Posterior vena cava (tissue), 2 donors: ENCODE results near the gene NKPD1. TPM values are rescaled to one million over a fixed set of nuclear protein-coding genes. Genes with fewer than 3 reads are reported as not detected.

ENCODE experiments used
- DNase-seq: peaks from one replicate; pipeline ENCODE4 v3.0.0-alpha.2; 2020; ENCODE audit warnings: low spot score
- intact Hi-C, 2 donors: fragments of 100-400 bp; cut with DNase I; formaldehyde crosslinking; loops; one replicate each; pipeline versions ENCODE4 v1.14.1 to v1.14.2; 2022 to 2023
- total RNA-seq, 2 donors: library from RNA; stranded (reverse); fragmentation: NEBNext Ultra II Directional; extraction: Animal tissue kit (Norgen Biotek cat#: 25700); gene quantifications; one replicate each; pipeline ENCODE4 v1.2.1, GENCODE V29; 2021
- donor health status: DM: yes; HTN: yes; CAD: no.
- donor health status: DM: yes; HTN: yes; CAD: no.

The NKPD1 gene
- total RNA-seq, 2 donors from 2014 or later, result not detected

DNA sequence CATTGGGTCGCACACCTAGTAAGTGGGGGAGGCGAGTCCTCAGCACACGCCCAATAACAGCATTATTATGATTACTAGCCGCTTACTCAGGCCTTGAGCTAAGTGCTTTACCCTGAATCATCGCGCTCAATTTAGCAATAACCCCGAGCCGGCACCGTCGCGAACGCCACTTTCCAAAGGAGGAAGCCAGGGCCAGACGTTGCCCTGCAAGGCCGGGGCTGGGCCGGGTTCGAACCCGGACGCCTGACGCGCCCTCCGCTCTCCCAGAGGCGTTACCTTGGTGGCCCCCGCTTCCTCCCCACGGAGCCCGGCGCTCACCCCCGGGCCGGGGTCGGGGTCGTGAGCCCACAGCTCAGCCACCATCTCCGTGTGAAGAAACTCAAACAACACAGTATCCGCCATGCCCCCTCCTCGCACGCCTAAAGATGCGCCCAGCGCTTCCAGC, 17.1 kb upstream of the NKPD1 start, which contains the start of gene TRAPPC6A:
Gene TRAPPC6A, minus strand, starts transcription at position 421 of the 445 bp plus-strand sequence. Its CDS starts 19 bp downstream, at position 402.
- intact Hi-C loops, result no loop called here
- no peak for DNase-seq

DNA sequence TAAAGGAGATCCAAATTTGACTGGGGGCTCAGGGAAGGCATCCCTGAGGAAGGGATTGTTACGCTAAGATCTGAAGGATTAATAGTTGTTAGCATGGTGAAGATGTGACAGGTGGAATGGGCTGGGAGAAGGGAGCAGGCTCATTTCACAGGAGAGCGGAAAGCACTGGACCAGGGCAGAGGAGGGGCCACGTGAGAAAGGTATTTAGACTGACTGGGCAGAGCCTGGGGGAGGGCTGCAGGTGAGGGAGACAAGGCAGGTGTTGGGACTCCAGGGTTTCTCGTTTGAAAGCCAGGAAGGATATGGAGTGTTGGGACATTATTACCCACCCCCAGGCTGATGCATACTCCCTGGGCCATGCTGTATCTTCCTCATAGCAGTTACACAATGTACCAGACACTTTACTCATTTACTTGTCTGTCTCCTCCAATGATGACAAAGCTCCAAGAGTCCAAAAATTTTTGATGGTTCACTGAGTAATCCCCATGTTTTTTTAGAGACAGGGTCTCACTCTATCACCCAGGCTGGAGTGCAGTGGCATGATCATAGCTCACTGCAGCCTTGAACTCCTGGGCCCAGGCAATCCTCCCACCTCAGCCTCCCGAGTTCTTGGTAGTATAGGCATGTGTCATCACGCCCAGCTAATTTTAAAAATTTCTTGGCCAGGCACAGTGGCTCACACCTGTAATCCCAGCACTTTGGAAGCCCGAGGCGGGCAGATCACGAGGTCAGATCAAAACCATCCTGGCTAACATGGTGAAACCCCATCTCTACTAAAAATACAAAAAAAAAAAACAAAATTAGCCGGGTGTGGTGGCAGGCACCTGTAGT, 14.9 kb upstream of the NKPD1 start:
- no peak for DNase-seq
- intact Hi-C loops, result no loop called here

DNA sequence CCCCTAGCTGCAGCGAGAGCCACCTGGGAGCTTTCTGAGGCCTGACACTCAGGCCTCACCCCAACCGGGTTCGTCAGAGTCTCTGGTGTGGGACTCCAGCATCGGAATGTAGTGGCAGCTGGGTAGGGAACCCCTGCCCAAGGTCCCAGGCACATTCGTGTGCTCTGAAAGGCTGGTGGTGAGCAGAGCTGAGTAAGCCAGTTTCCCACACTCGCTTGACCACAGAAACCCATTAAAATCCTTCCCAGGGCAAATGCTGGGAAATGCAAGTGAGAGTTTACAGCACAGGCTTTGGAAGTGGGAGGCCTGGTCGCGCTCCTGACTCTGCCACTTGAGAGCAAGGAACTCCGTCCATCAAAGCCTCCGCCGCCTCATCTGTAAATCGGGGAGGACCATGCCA, 13.0 kb upstream of the NKPD1 start:
- no peak for DNase-seq
- intact Hi-C loops, result no loop called here

DNA sequence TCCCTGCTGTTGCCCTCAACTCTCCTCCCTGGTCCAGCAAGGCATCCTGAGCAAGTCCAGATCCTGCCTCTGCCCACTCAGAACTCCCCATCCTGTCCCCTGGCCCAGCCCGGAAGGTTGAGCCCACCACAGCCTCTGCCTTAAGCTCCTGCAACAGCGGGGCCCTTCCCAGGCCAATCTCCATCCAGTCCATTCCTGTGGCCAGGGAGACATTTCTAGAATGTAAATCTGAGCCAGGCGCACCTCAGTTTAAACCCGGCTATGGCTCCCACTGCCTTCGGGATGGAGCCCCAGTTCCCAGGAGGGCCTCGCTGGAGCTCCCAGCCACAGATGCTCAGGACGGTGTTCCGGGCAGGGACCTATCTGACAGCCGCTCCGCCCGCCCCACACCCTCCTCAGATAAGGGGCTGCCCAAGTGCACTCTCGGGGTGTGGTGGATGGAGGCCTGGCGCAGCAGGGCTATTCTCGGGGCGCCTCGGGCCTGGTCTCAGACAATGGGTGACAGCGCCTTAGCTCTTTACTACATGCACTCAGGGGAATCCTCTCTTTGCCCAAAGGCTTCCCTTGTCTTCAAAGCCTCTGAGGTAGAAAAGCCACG, 11.9 kb upstream of the NKPD1 start:
- DNase-seq, result peak; percentile 57
- intact Hi-C loops, result no loop called here

DNA sequence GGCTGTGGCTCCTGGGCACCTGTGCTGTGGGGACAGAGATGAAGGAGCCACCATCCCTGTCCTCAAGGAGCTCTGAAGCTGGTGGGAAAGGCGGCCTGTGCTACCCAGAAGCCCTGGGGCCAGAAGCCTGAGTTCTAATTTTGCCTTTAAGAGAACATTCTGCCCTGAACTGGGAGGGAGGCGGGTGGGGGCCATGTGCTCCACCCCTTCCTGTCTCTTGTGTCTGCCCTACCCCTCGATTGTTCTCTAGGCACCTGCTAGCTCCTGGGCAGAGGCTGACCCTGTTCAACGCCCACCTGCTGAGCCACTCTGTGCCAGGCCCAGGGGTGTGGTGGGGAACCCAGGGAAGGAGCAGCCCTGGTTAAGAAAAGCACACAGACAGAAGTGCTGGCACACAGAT, 11.4 kb upstream of the NKPD1 start:
- no peak for DNase-seq
- intact Hi-C loops, result no loop called here

DNA sequence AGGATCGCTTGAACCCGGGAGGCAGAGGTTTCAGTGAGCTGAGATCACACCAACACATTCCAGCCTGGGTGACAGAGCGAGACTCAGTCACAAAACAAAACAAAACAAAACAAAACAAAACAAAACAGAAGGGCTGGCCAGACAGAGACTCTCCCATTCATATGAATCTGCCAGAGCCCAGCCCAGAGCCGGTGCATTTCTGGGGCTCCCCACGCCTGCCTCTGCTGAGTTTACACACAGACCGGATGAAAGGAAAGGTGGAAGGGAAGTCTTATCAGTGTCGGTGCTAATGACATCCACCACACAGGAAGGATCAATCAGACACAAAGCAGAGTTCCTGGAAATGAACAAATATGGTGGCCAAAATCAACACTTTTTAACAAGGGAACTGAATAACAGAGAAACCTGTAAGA, 10.4 kb upstream of the NKPD1 start:
- intact Hi-C loops, result no loop called here
- DNase-seq, result peak; percentile 79

DNA sequence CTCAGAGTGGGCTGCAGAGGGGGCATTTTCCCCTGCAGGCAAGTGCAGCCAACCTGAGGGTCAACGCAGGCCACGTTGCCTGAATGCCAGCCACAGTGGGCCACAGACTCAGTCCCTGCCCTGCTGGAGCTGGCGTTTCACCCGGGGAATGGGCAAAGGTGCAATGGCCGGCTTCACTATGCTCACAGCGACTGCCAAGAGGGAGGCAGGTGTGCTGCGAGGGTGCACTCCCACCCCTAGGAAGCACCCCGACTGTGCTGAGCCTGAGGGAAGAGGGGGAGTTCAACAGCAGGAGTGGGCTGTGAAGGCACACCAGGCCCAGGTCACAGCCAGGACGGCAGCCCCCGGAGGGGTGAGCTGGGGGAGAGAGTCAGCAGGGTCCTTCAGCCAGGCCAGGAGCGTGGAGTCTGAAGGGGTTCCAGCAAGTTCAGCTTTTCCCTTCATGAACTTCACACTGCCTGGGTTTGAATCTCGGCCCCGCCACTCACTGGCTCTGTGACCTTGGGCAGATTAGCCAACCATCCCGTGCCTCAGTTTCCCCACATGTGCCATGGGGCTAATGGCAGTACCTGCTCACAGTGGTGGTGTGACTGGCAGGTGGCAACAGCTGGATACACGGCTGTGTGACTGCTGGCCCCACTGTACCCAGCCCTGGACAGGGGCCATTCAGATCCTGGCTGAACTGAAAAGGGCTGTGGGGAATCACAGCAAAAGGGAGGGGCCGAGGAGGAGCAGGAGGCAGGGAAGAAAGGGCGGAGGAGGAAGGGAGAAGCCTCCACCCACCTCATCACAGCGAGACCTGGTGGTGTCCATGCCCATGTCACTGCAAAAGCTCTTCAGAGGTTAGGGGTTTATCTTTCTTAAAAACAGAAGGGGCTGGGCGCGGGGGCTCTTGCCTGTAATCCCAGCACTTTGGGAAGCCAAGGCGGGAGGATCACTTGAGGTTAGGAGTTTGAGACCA, 9.6 kb upstream of the NKPD1 start:
- no peak for DNase-seq
- intact Hi-C loops, result no loop called here

DNA sequence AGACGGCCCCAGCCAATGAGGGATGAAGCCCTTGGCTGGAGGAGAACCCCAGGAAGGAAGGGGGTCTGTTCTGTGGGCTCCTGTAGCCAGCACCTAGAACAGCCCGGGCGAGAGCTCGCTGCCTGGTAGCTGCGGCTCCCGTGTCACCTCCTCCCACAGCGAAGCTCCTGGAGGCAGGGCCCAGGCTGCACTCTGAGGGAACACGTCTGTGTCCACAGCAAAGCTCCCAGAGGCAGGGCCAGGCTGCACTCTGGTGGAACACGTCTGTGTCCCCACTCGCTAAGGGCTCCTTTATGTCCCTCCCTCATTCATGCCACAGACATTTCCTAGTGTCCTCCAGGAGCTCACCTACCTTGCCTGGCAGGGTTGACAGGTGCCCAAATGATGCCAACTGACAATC, 8.8 kb upstream of the NKPD1 start:
- DNase-seq, result no peak
- intact Hi-C loops, result loop anchor here in 1 of 2 donors (10.0 kb wide), 1 partner anchor 165 kb away; no protein-coding TSS in a partner anchor

DNA sequence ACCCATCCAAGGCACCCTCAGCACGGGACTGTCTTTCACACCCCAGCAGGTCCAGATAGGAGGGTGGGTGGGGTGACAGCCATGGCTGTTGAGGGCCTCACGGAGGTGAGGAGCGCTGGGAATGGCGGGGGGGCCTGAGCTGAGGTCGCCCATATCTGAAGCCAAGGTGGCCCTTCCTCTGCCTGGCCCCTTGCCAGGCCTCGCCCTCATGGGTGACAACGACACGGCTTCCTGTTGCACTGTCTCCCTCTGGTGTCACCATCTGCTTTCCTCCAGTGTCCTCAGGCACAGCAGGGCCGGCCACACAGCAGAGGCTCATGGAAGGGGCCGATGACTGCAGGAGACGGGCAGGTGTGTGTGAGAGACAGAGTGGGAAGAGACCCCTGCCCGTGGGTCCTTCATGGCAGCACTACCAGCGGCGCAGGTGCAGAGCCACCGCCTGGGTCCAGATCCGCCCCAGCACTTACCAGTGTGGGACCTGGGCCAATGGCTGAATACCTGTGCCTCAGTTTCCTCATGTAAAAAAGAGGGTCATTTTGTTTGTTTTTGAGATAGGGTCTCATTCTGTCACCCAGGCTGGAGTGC, 8.1 kb upstream of the NKPD1 start:
- DNase-seq, result no peak
- intact Hi-C loops, result loop anchor here in 1 of 2 donors (10.0 kb wide), 1 partner anchor 166 kb away; no protein-coding TSS in a partner anchor

DNA sequence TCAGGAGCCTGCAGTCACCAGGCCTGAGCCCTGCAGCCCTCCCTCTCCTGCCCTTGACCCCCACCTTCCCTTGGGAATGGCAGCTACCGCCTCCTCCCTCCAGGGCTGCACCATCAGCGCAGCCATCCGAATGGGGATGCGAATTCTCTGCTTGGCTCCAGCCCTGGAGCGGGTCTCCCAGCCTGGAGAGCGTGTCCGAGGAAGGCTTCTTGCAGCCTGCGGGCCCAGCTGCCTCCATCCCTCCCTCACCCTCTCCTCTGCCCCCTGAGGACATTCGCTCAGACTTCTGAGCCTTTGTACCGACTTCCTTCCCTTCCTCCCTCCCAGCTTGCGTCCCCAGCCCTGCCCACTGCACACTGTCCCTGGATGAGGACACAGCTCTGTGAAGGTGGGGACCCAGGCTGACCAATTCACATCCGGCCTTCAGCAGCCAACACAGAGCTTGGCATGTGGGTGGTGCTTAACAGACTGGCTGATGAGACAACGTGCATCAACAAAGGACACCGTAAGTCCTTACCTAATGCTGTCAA, 6.0 kb upstream of the NKPD1 start:
- intact Hi-C loops, result loop anchor here in 1 of 2 donors (10.0 kb wide), 1 partner anchor 168 kb away; no protein-coding TSS in a partner anchor
- peak; percentile 77 for DNase-seq

DNA sequence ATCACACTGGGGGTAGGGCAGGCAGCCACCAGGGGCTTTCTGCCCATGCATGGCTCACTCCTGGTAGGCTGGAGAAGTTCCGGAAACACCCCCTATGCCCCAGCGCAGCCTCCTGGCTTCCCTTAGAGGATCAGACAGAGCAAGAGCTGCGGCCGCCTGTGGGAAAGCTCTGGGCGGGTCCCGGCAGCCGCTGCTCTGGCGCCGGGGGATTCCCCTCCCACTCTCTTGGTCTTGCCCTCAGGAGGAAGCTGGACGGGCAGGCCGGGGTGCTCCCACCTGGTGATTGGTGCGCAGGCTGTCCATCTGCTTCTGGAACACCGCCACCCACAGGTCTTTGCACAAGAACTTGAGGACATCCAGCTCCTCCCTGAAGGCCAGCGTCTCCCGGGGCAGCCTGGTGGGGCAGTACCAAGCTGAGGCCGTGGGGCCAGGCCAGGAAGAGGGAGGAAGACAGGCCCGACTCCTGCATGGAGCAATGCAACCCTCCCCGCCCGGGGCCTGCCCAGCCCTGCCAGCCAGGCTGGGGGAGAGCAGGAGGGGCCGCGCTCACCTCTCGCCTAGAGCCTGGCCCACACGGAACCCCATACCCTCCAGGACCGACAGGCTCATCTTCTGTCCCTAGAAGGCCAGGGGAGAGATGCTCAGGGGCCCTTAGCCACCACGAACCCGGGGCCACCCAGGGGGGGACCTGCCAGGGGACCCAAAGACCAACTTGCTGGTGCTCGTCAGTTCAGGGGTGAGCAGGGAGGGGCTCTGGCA, 4.0 kb upstream of the NKPD1 start:
- intact Hi-C loops, result loop anchor here in 1 of 2 donors (10.0 kb wide), 1 partner anchor 170 kb away; no protein-coding TSS in a partner anchor
- peak; percentile 85 for DNase-seq

DNA sequence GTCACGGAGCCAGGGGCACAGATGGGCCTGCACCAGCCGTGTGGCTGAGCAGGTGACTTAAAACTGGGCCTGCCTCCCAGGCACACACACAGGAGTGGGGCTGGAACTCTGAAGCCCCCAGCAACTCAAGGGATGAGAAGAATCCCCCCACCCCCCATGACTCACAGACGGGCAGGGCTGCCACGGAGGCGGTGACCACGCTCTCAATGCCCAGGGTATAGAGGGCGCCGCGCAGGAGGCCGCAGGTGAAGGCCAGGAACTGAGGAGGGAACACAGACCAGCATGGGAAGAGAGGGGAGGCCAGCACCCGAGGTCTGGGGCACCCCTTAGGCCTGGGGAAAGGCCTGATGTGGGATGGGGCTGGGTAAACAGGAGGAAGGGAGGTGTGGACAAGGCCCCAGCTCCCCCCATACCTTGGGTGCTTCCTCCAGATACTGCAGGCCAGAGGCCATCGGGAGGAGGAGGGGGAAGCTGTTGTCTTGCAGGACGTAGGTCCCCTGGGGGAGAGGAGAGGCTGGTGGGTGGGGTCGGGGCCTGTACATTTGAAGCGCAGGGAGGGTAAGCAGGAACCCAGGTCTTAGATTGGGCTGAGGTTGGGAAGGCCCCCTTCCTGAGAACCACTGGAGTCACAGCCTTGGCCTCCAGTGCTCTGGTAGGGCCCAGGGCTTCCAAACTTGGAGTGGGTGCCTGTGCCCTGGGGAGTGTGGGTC, 3.1 kb upstream of the NKPD1 start:
- intact Hi-C loops, result loop anchor here in 1 of 2 donors (10.0 kb wide), 1 partner anchor 171 kb away; no protein-coding TSS in a partner anchor
- DNase-seq, result no peak

DNA sequence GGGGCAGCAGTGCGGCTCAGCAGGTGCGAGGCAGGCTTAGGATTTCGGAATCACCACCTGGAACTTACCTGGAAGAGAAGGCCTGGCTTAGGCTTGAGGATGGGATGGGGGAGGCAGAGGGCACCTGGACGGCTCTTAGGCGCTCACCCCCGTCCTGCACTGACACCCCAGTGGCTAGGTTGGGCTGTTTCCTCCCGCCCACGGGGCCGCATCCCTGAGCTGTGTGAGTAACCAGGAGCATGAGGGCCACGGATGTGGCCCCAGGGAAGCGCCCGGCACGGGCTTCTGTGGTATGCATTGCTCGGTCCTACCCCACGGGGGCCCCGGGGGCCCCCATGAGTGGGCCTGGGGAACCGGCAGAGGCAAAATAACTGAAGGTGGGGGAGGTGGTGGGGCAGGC, 2.4 kb upstream of the NKPD1 start:
- intact Hi-C loops, result loop anchor here in 1 of 2 donors (10.0 kb wide), 1 partner anchor 172 kb away; no protein-coding TSS in a partner anchor
- DNase-seq, result no peak

DNA sequence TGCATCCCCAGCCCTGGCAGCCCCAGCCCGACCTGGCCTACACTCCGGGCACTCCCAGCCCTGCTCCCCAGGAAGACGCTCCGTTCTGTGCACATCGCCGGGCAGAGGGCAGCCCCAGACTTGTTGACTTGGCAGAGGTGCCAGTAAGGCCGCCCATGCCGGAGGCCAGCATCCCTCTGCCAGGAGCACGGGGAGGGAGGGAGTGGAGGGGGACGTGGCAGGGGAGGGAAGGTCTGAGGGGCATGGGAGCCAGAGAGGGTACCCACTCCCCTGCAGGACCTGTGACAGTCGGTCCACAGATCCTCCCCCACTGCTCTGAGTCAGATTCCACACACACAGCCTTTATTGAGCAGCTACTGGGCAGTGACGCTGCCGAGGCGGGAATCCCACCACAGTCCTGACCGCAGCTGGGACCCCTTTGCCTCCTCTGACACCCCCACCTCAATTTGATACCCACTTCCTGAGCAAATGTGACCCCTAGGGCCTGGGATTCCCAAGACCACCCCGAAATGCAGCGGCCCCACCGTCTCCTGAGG, 1.9 kb upstream of the NKPD1 start:
- intact Hi-C loops, result loop anchor here in 1 of 2 donors (10.0 kb wide), 1 partner anchor 172 kb away; no protein-coding TSS in a partner anchor

DNA sequence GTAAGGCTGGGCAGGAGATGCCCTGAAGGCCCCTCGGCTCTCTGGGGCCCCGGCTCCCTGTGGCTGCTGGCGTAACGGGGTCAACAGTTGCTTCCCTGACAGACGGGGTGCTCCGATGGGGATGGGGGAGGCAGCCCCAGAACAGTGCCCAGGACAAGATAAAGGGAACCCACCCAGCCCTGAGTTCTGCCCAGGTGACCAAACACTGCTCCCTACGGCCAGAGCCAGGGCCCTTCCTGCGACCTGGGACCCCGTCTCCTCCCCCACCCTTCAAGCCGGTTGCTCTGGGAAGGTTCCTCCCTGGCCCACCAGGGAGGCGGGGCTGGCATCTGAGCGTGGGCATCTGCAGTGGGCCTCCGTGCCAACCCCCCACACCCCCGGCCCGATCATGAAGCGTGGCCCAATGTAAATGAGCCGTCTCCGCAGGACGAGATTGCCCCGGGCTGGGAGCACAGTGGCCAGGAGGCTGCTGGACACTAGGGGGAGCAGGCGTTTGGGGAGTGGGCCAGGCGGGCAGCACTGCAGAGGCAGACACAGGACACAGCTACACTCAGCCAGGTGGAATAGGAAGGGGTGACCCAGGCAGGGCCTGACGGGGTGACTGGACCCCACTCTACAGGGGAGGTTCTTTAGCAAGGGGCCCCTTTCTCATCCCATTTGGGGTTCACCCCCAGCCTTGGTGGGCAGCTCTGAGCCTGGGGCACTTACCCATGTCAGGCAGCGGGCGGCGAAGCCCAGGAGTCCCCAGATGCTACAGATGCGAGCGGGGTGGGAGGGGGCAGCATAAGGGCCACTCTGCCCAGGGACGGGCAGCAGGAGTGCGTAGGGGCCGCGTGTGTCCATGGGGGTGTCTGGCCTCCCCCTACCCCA, 1.2 kb upstream of the NKPD1 start:
- no peak for DNase-seq
- intact Hi-C loops, result loop anchor here in 1 of 2 donors (10.0 kb wide), 1 partner anchor 173 kb away; no protein-coding TSS in a partner anchor

More for the DNA sequence above, 1.9 kb upstream of the NKPD1 start:
- DNase-seq, result no peak

DNA sequence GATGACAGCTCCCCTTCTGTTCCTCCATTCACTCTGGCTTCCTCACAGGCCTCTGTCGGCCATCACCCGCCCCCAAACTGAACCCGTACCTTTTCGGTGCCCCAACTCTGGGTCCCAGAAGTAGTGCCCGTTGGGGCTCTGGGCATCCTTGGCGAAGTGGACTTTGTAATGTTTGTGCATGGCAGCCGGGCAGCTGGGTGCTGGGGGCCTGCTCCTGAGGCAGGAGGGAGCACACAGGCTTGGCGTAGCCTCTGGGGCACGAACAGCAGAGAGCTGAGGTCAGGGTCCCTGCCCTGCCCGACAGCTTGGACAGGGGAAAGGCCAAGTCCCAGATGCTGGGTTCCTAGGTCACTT, 834 bp downstream of the NKPD1 start:
- intact Hi-C loops, result loop anchor here in 1 of 2 donors (10.0 kb wide), 1 partner anchor 175 kb away; no protein-coding TSS in a partner anchor
- no peak for DNase-seq
